Liver (tissue), 2 donors: ENCODE measurements around the gene EPN3.

ENCODE experiments used
- CTCF ChIP-seq: fragments of 150-350 bp; IDR thresholded peaks from 2 replicates; pipeline ENCODE4 v1.5.1; 2017; ENCODE audit warnings: improper control_type of control experiment, low read depth, low read length; ENCODE audit not compliant: missing input control
- REST ChIP-seq: IDR thresholded peaks from 2 replicates; pipeline ENCODE4 v1.6.1; 2016; ENCODE audit warnings: antibody characterized with exemption, mild to moderate bottlenecking
- donor health status: healthy.

- TF ChIP-seq CTCF (no peak), REST (no peak)
Observed at GRCh38 chr17:50541716-50542688, 9.5 kb downstream of the EPN3 start.
